K562 (cell line): ENCODE results near the gene ACACB. TPM values are rescaled to one million over a fixed set of nuclear protein-coding genes. Genes with fewer than 3 reads are reported as not detected.

Source experiments
- CAMTA2 ChIP-seq: fragments of 250-450 bp; sonication (Bioruptor Pico); conservative IDR thresholded peaks from 2 replicates; pipeline ENCODE4 v1.5.1; 2022
- CBX3 ChIP-seq, 2 experiments: IDR thresholded peaks; 1 replicate in 1 of 2; 2 replicates in 1 of 2; pipeline ENCODE4 v1.6.1; 2012; ENCODE audit warnings: inconsistent platforms in 2 of 2, low read length in 2 of 2, borderline replicate concordance in 1 of 2, control low read depth in 1 of 2
- GTF2E2 ChIP-seq: fragments of 200-800 bp; sonication (Bioruptor generic); IDR thresholded peaks from 2 replicates; pipeline ENCODE4 v1.6.1; 2016; ENCODE audit warnings: missing genetic modification characterization, missing compliant biosample characterization
- KLF1 ChIP-seq: fragments of 450-650 bp; IDR thresholded peaks from 2 replicates; pipeline ENCODE4 v1.6.1; 2016; ENCODE audit warnings: missing genetic modification characterization, missing compliant biosample characterization
- OTX1 ChIP-seq: fragments of 450-650 bp; formaldehyde crosslinking; IDR thresholded peaks from 2 replicates; pipeline ENCODE4 v1.4.0; 2022; ENCODE audit warnings: mild to moderate bottlenecking
- PPARD ChIP-seq: fragments of 250-450 bp; sonication (Bioruptor Pico); IDR thresholded peaks from 2 replicates; pipeline ENCODE4 v1.8.0; 2022; ENCODE audit warnings: inconsistent platforms, mild to moderate bottlenecking, moderate library complexity
- SAP30 ChIP-seq: fragments of 200-600 bp; sonication (generic); IDR thresholded peaks from 2 replicates; pipeline ENCODE4 v1.6.1; 2012; ENCODE audit warnings: borderline replicate concordance, low read depth, mild to moderate bottlenecking, moderate library complexity, low read length, control low read depth, inconsistent platforms; ENCODE audit not compliant: insufficient read depth, poor library complexity, severe bottlenecking
- SIX5 ChIP-seq, 2 experiments: IDR thresholded peaks; 2 replicates each; pipeline ENCODE4 v1.6.1; 2011; ENCODE audit warnings: low read length in 2 of 2, borderline replicate concordance in 1 of 2, low read depth in 1 of 2, mild to moderate bottlenecking in 1 of 2, moderate library complexity in 1 of 2; ENCODE audit not compliant: insufficient read depth in 1 of 2
- SMAD3 ChIP-seq: fragments of 450-650 bp; formaldehyde crosslinking; conservative IDR thresholded peaks from 2 replicates; pipeline ENCODE4 v1.4.0; 2020; ENCODE audit warnings: mild to moderate bottlenecking
- SMARCA5 ChIP-seq: fragments of 450-650 bp; IDR thresholded peaks from 2 replicates; pipeline ENCODE4 v1.6.1; 2016
- SOX6 ChIP-seq: fragments of 450-650 bp; IDR thresholded peaks from 2 replicates; pipeline ENCODE4 v1.6.1; 2014; ENCODE audit warnings: mild to moderate bottlenecking
- SP1 ChIP-seq: sonication (generic); formaldehyde crosslinking; IDR thresholded peaks from 2 replicates; pipeline ENCODE4 v1.8.1; 2022; ENCODE audit warnings: mild to moderate bottlenecking, missing genetic modification reagents
- TAL1 ChIP-seq: fragments of 450-650 bp; IDR thresholded peaks from 2 replicates; pipeline ENCODE4 v1.6.1; 2016; ENCODE audit warnings: mild to moderate bottlenecking
- TBL1XR1 ChIP-seq, 2 experiments: IDR thresholded peaks; 2 replicates each; pipeline ENCODE4 v1.6.1; 2012; ENCODE audit warnings: improper control_type of control experiment in 2 of 2, low read length in 2 of 2, mild to moderate bottlenecking in 1 of 2
- TCF3 ChIP-seq: sonication (generic); formaldehyde crosslinking; IDR thresholded peaks from 2 replicates; pipeline ENCODE4 v1.4.0; 2020; ENCODE audit warnings: mild to moderate bottlenecking, missing genetic modification reagents
- ZKSCAN3 ChIP-seq: fragments of 250-450 bp; sonication (Bioruptor Pico); IDR thresholded peaks from 2 replicates; pipeline ENCODE4 v1.4.0; 2020
- ZNF217 ChIP-seq: sonication (generic); formaldehyde crosslinking; IDR thresholded peaks from 2 replicates; pipeline ENCODE4 v1.8.0; 2022; ENCODE audit warnings: mild to moderate bottlenecking, missing genetic modification reagents
- polyA plus RNA-seq, 8 experiments: library from polyadenylated mRNA; depleted of rRNA in 4 of 8; stranded (reverse) in 5 of 8; unstranded in 3 of 8; fragments of >200 nt; fragmentation: Nextera tagmentation in 2 of 8; fragmentation: Illumina TruSeq in 1 of 8; extraction: Ambion mirVana in 2 of 8; extraction: Trizol in 1 of 8; gene quantifications; 2 replicates each; pipeline versions ENCODE4 v1.2.1 to v1.2.3, GENCODE V29; 2011 to 2014; ENCODE audit warnings: inconsistent platforms in 1 of 8, missing spikeins in 1 of 8
- total RNA-seq, 7 experiments: library from RNA; depleted of rRNA in 6 of 7; stranded (reverse); fragments of >200 nt in 6 of 7; fragmentation: Illumina TruSeq in 2 of 7; extraction: Trizol in 2 of 7; gene quantifications; 2 replicates each; pipeline versions ENCODE4 v1.2.1 to v1.2.3, GENCODE V29; 2011 to 2021; ENCODE audit warnings: low replicate concordance in 1 of 7
- TF ChIP-seq, protein P1 (sequence below): fragments of 250-450 bp; sonication (Bioruptor Pico); IDR thresholded peaks from 2 replicates; pipeline ENCODE4 v1.5.1; 2021; ENCODE audit warnings: mild to moderate bottlenecking
- TF ChIP-seq, protein P2 (sequence below): sonication (generic); formaldehyde crosslinking; IDR thresholded peaks from 2 replicates; pipeline ENCODE4 v1.8.0; 2023; ENCODE audit warnings: missing genetic modification reagents, mild to moderate bottlenecking, borderline replicate concordance
- TF ChIP-seq, protein P3 (sequence below): fragments of 250-450 bp; sonication (Bioruptor Pico); IDR thresholded peaks from 2 replicates; pipeline ENCODE4 v1.5.0; 2020; ENCODE audit warnings: mild to moderate bottlenecking, borderline replicate concordance

The ACACB gene
- total and polyA plus RNA-seq, 9 of the 15 experiments (the other 6 are each of a cell fraction or from before 2014, with no cell fraction given): 0.10 to 2.5 (median 0.83) TPM

DNA sequence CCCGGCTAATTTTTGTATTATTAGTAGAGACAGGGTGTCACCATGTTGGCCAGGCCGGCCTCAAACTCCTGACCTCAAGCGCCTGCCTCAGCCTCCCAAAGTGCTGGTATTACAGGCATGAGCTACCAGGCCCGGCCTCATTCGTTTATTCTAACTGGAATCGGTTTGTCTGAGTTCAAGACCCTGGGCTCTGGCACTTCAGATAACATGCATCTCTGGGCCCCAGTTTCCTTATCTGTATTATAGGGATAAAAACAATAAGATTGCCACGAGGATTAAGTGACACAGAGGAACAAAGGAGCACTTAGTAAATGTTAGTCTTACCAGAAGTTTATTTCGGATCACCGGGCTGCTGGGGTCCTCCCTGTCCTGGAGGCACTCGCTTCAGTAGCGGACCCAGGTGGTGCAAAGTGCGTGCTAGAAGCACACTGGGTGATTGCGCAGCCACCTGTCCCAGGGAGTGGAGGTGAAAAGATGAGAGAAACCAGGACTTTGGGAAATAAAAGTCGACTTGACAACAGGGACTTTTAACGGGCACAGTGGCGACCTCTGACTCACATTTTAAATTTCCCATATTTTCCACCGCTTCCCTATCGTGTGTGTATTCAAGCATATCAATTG lies 37.5 kb downstream of the ACACB start (continued):
- TF ChIP-seq, protein P1, sequence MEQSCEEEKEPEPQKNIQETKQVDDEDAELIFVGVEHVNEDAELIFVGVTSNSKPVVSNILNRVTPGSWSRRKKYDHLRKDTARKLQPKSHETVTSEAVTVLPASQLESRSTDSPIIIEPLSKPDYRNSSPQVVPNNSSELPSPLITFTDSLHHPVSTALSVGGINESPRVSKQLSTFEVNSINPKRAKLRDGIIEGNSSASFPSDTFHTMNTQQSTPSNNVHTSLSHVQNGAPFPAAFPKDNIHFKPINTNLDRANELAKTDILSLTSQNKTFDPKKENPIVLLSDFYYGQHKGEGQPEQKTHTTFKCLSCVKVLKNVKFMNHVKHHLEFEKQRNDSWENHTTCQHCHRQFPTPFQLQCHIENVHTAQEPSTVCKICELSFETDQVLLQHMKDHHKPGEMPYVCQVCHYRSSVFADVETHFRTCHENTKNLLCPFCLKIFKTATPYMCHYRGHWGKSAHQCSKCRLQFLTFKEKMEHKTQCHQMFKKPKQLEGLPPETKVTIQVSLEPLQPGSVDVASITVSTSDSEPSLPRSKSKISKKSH: no peak
- 0 out of 2 replicates have a peak, but pooled peaks have one; percentile 10 for TF ChIP-seq TCF3 (CRISPR knock-in tag)
- TF ChIP-seq SAP30: no peak
- TF ChIP-seq, protein P2, sequence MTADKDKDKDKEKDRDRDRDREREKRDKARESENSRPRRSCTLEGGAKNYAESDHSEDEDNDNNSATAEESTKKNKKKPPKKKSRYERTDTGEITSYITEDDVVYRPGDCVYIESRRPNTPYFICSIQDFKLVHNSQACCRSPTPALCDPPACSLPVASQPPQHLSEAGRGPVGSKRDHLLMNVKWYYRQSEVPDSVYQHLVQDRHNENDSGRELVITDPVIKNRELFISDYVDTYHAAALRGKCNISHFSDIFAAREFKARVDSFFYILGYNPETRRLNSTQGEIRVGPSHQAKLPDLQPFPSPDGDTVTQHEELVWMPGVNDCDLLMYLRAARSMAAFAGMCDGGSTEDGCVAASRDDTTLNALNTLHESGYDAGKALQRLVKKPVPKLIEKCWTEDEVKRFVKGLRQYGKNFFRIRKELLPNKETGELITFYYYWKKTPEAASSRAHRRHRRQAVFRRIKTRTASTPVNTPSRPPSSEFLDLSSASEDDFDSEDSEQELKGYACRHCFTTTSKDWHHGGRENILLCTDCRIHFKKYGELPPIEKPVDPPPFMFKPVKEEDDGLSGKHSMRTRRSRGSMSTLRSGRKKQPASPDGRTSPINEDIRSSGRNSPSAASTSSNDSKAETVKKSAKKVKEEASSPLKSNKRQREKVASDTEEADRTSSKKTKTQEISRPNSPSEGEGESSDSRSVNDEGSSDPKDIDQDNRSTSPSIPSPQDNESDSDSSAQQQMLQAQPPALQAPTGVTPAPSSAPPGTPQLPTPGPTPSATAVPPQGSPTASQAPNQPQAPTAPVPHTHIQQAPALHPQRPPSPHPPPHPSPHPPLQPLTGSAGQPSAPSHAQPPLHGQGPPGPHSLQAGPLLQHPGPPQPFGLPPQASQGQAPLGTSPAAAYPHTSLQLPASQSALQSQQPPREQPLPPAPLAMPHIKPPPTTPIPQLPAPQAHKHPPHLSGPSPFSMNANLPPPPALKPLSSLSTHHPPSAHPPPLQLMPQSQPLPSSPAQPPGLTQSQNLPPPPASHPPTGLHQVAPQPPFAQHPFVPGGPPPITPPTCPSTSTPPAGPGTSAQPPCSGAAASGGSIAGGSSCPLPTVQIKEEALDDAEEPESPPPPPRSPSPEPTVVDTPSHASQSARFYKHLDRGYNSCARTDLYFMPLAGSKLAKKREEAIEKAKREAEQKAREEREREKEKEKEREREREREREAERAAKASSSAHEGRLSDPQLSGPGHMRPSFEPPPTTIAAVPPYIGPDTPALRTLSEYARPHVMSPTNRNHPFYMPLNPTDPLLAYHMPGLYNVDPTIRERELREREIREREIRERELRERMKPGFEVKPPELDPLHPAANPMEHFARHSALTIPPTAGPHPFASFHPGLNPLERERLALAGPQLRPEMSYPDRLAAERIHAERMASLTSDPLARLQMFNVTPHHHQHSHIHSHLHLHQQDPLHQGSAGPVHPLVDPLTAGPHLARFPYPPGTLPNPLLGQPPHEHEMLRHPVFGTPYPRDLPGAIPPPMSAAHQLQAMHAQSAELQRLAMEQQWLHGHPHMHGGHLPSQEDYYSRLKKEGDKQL (CRISPR knock-in tag): no peak
- no peak for TF ChIP-seq SMARCA5
- no peak for TF ChIP-seq SMAD3 (CRISPR knock-in tag)
- TF ChIP-seq SP1: no peak
- no peak for TF ChIP-seq GTF2E2 (tag)
- TF ChIP-seq ZNF217: no peak
- peak; percentile 63 for TF ChIP-seq TAL1
- no peak for TF ChIP-seq SIX5 (IDR thresholded peaks at IDR 0.05; ENCODE audit: borderline replicate concordance in 1 of 2, insufficient read depth in 1 of 2, low read depth in 1 of 2, low read length in 2 of 2)
- TF ChIP-seq TBL1XR1 (IDR thresholded peaks at IDR 0.05; ENCODE audit: low read length in 2 of 2): 0 out of 4 replicates have a peak, but pooled peaks of 1 of the 2 experiments have one; percentile 16
- TF ChIP-seq SOX6: peak; percentile 83
- TF ChIP-seq, protein P3, sequence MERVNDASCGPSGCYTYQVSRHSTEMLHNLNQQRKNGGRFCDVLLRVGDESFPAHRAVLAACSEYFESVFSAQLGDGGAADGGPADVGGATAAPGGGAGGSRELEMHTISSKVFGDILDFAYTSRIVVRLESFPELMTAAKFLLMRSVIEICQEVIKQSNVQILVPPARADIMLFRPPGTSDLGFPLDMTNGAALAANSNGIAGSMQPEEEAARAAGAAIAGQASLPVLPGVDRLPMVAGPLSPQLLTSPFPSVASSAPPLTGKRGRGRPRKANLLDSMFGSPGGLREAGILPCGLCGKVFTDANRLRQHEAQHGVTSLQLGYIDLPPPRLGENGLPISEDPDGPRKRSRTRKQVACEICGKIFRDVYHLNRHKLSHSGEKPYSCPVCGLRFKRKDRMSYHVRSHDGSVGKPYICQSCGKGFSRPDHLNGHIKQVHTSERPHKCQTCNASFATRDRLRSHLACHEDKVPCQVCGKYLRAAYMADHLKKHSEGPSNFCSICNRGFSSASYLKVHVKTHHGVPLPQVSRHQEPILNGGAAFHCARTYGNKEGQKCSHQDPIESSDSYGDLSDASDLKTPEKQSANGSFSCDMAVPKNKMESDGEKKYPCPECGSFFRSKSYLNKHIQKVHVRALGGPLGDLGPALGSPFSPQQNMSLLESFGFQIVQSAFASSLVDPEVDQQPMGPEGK (CRISPR knock-in tag): no peak
- no peak for TF ChIP-seq OTX1 (CRISPR knock-in tag)
- TF ChIP-seq CAMTA2 (CRISPR knock-in tag): no peak
- TF ChIP-seq CBX3 (IDR thresholded peaks at IDR 0.05; ENCODE audit: borderline replicate concordance in 1 of 2, low read length in 2 of 2): no peak
- no peak for TF ChIP-seq ZKSCAN3 (CRISPR knock-in tag)
- TF ChIP-seq PPARD (CRISPR knock-in tag): no peak
- no peak for TF ChIP-seq KLF1 (tag)
